ENCODE data around the gene PHYHD1.

DNA sequence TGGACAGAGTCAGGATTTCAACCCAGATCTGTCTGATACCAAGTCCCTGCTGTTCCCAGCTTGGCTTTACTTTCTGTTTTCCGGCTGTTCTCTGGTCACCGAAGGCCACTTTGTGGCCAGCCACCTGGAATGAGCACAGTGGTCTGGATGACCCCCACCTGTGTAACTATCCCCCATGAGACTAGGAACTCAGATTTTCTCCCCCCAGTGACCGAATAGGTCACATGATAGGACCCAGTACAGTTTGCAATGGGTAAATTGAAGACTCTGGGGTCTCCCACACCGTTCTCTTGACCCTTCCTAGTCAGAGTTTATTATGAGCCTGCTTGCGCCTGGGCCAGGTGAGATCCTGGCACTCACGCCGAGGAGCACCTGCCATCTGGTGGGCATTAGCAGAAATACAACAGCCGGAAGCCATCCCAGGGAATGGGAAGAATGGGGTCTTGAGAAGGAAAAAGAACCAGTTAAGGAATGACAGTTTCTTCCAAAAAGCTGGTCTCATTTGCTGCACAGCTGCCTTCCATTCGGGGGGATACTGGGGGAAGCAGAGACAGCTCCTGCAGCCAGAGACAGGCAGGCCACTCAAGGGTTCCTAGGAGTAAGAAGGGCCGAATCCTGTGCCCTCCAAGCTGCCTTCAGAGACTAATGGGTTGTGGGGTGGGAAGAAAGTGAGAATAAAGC lies 7.1 kb downstream of the PHYHD1 start:
- TF ChIP-seq, protein P1, sequence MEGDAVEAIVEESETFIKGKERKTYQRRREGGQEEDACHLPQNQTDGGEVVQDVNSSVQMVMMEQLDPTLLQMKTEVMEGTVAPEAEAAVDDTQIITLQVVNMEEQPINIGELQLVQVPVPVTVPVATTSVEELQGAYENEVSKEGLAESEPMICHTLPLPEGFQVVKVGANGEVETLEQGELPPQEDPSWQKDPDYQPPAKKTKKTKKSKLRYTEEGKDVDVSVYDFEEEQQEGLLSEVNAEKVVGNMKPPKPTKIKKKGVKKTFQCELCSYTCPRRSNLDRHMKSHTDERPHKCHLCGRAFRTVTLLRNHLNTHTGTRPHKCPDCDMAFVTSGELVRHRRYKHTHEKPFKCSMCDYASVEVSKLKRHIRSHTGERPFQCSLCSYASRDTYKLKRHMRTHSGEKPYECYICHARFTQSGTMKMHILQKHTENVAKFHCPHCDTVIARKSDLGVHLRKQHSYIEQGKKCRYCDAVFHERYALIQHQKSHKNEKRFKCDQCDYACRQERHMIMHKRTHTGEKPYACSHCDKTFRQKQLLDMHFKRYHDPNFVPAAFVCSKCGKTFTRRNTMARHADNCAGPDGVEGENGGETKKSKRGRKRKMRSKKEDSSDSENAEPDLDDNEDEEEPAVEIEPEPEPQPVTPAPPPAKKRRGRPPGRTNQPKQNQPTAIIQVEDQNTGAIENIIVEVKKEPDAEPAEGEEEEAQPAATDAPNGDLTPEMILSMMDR (IDR thresholded peaks at IDR 0.05), result peak; percentile 79 to 90 (median 87)
- TF ChIP-seq POLR2A (IDR thresholded peaks at IDR 0.05), result no peak
